Coronary artery (tissue), 2 donors: ENCODE measurements around the gene TBC1D17.

ENCODE experiments used
- DNase-seq: peaks from one replicate; pipeline ENCODE4 v3.0.0-alpha.2; 2017; ENCODE audit warnings: low spot score
- H3K27ac ChIP-seq, 2 donors: fragments of 200-600 bp; sonication (generic); one replicate each; pipeline ENCODE4 v1.5.1; 2016 to 2019
- H3K4me3 ChIP-seq: fragments of 200-600 bp; sonication (generic); 2 replicates; pipeline ENCODE4 v1.5.1; 2016; ENCODE audit warnings: mild to moderate bottlenecking, moderate library complexity
- TF ChIP-seq, protein P1 (sequence below): fragments of 200-600 bp; sonication (generic); IDR thresholded peaks from one replicate; pipeline ENCODE4 v1.5.1; 2019; ENCODE audit warnings: antibody characterized with exemption

Gene TBC1D17

GRCh38 chr19:49931293-49932040 is 54.0 kb downstream of the TBC1D17 start:
- TF ChIP-seq, protein P1, sequence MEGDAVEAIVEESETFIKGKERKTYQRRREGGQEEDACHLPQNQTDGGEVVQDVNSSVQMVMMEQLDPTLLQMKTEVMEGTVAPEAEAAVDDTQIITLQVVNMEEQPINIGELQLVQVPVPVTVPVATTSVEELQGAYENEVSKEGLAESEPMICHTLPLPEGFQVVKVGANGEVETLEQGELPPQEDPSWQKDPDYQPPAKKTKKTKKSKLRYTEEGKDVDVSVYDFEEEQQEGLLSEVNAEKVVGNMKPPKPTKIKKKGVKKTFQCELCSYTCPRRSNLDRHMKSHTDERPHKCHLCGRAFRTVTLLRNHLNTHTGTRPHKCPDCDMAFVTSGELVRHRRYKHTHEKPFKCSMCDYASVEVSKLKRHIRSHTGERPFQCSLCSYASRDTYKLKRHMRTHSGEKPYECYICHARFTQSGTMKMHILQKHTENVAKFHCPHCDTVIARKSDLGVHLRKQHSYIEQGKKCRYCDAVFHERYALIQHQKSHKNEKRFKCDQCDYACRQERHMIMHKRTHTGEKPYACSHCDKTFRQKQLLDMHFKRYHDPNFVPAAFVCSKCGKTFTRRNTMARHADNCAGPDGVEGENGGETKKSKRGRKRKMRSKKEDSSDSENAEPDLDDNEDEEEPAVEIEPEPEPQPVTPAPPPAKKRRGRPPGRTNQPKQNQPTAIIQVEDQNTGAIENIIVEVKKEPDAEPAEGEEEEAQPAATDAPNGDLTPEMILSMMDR, result no peak
- no peak for DNase-seq
- H3K27ac ChIP-seq, result no peak overlapping the region

GRCh38 chr19:49932041-49932451 is 54.5 kb downstream of the TBC1D17 start:
- H3K4me3 ChIP-seq, result no peak overlapping the region

More at GRCh38 chr19:49931293-49932040, 54.0 kb downstream of the TBC1D17 start:
- no peak overlapping the region for H3K4me3 ChIP-seq

GRCh38 chr19:49932731-49933131 is 55.2 kb downstream of the TBC1D17 start:
- no peak overlapping the region for H3K4me3 ChIP-seq
- TF ChIP-seq, protein P1, result no peak
- no peak for DNase-seq
- H3K27ac ChIP-seq, result no peak overlapping the region

More at GRCh38 chr19:49932041-49932451, 54.5 kb downstream of the TBC1D17 start:
- H3K27ac ChIP-seq, result no peak overlapping the region
- DNase-seq, result no peak
- TF ChIP-seq, protein P1, result no peak

DNA sequence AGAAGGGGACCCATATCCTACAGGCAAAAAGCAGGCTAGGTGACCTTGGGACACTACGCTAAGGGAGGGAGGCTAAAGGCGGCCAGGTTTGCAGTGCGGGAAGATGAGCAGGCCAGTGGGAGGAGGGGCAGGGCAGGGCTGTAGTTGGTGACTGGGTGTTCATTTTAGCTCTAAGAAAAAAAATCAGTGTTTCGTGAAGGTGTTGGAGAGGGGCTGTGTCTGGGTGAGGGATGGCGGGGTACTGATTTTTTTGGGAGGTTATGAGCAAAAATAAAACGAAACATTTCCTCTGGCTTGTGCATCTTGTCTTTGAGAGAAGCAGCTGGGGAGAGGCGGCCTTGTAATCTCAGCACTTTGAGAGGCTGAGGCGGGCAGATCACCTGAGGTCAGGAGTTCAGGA is 56.1 kb downstream of the TBC1D17 start:
- Histone ChIP-seq H3K27ac (no peak overlapping the region), H3K4me3 (no peak overlapping the region)
- TF ChIP-seq, protein P1, result no peak
- DNase-seq, result no peak

DNA sequence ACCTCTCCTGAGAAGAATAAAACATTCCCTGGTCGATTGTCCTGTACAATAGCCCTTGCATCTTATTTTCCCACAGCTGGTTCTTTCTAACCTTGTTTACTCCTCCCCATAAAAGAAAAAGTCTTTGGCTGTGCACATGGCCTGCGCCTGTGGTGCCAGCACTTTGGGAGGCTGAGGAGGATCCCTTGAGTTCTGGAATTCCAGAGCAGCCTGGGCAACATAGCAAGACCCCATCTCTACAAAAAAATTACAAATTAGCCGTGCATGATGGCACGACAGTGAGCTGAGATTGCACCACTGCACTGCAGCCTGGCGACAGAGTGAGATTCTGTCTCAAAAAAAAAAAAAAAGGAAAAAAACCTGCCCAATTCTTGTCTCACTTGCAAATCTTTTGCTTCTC is 59.0 kb downstream of the TBC1D17 start:
- no peak overlapping the region for H3K4me3 ChIP-seq
- TF ChIP-seq, protein P1, result no peak
- H3K27ac ChIP-seq, result no peak overlapping the region
- DNase-seq, result no peak

DNA sequence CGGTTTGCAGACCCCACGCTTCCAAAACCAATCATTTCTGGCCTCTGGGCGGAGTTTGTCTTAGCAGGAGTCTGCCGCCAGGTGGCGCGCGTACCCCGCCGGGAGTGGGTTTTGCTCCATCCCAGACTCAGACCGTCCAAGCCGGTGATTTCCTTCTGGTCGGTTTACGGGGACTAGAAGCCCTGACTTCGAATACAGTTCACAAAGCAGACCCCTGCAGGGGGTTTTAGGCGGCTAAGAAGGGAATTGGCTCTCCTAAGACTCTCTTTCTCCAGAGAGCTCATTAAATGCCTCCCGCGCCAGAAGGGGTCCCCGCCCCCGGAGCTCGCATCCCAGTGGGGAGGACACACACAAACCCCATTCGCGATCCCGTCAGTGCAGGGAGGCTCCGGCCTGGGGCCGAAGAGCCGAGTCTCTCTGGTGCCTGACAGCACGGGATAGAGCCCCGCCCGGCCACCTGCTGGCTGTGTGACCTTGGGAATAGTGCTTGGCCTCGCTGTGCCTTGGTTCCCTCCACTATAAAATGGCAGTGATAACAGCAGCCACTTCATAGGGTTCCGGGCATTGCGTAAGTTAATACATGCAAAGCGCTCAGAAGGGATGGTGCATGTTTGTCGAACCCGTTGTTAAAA is 60.4 kb downstream of the TBC1D17 start:
- H3K4me3 ChIP-seq, result peak overlapping the region; percentile 57
- TF ChIP-seq, protein P1, result peak; percentile 97
- DNase-seq, result peak; percentile 83
- no peak overlapping the region for H3K27ac ChIP-seq
